Measurements from ENCODE around the gene LYZL2.
"Not testable (repeated sequence)": the region's sequence is repeated elsewhere in the genome, so short reads cannot be mapped to it uniquely, and the experiment has no call there.

Gene LYZL2

GRCh38 chr10:30629653-30630052 is at the start of gene LYZL2:
LYZL2 (minus strand) TSS chr10:30629753; CDS start chr10:30626915, 2,838 bp downstream.
- TF ChIP-seq CTCF (IDR thresholded peaks at IDR 0.05; ENCODE audit: low read depth, low read length, missing control alignments): no peak
- no peak within 1 kb of the TSS for H3K4me3 ChIP-seq (ENCODE audit: low read depth, low read length)
- DNase-seq (ENCODE audit: low read depth): no peak

- DNase-seq (ENCODE audit: low read depth): not testable (repeated sequence)
Measured at GRCh38 chr10:30677616-30678015, 48.1 kb upstream of the LYZL2 start.

GRCh38 chr10:30677146-30677545 is 47.6 kb upstream of the LYZL2 start:
- not testable (repeated sequence) for DNase-seq (ENCODE audit: low read depth); H3K4me3 ChIP-seq (ENCODE audit: low read depth, low read length)

More at GRCh38 chr10:30677616-30678015, 48.1 kb upstream of the LYZL2 start:
- H3K4me3 ChIP-seq (ENCODE audit: low read depth, low read length): not testable (repeated sequence)

GRCh38 chr10:30675791-30676718 is 46.5 kb upstream of the LYZL2 start:
- no peak for TF ChIP-seq CTCF (IDR thresholded peaks at IDR 0.05; ENCODE audit: low read depth, low read length, missing control alignments)
- no peak overlapping the region for H3K4me3 ChIP-seq (ENCODE audit: low read depth, low read length)
- no peak for DNase-seq (ENCODE audit: low read depth)

GRCh38 chr10:30674796-30675195 is 45.2 kb upstream of the LYZL2 start:
- no peak for TF ChIP-seq CTCF (IDR thresholded peaks at IDR 0.05; ENCODE audit: low read depth, low read length, missing control alignments)
- no peak overlapping the region for H3K4me3 ChIP-seq (ENCODE audit: low read depth, low read length)
- DNase-seq (ENCODE audit: low read depth): no peak

- not testable (repeated sequence) for H3K4me3 ChIP-seq (ENCODE audit: low read depth, low read length); DNase-seq (ENCODE audit: low read depth)
Measured at GRCh38 chr10:30673262-30673661, 43.7 kb upstream of the LYZL2 start.

GRCh38 chr10:30672338-30672737 is 42.8 kb upstream of the LYZL2 start:
- not testable (repeated sequence) for DNase-seq (ENCODE audit: low read depth)

GRCh38 chr10:30671026-30671616 is 41.6 kb upstream of the LYZL2 start:
- peak; percentile 38 for DNase-seq (ENCODE audit: low read depth)
- no peak overlapping the region for H3K4me3 ChIP-seq (ENCODE audit: low read depth, low read length)
- TF ChIP-seq CTCF (IDR thresholded peaks at IDR 0.05; ENCODE audit: low read depth, low read length, missing control alignments): peak; percentile 84

More at GRCh38 chr10:30672338-30672737, 42.8 kb upstream of the LYZL2 start:
- not testable (repeated sequence) for H3K4me3 ChIP-seq (ENCODE audit: low read depth, low read length)

- not testable (repeated sequence) for H3K4me3 ChIP-seq (ENCODE audit: low read depth, low read length); DNase-seq (ENCODE audit: low read depth)
Measured at GRCh38 chr10:30667982-30668381, 38.4 kb upstream of the LYZL2 start.

- H3K4me3 ChIP-seq (ENCODE audit: low read depth, low read length); DNase-seq (ENCODE audit: low read depth): not testable (repeated sequence)
Measured at GRCh38 chr10:30663403-30663802, 33.9 kb upstream of the LYZL2 start.
